ENCODE data around the gene MRPL43.

The MRPL43 gene

GRCh38 chr10:101000915-101001658 is 13.8 kb upstream of the MRPL43 start:
- Histone ChIP-seq H3K36me3 (ENCODE audit: insufficient read depth, insufficient read length, low read length) (peaks cover 47% of the 10 kb centered on the region), H3K4me1 (ENCODE audit: insufficient read depth, insufficient read length) (peaks cover 10% of the 10 kb centered on the region), H3K4me3 (ENCODE audit: insufficient read length, low read depth) (peak overlapping the region; percentile 66), H3K27me3 (ENCODE audit: insufficient read depth, insufficient read length) (no peaks in the 10 kb centered on the region), H3K9ac (ENCODE audit: insufficient read length, low read depth) (peak overlapping the region; percentile 93), H3K9me3 (ENCODE audit: insufficient read depth, low read length) (no peaks in the 10 kb centered on the region)
- no peak for DNase-seq (ENCODE audit: low read depth, low spot score)
- TF ChIP-seq SUZ12 (IDR thresholded peaks at IDR 0.05; ENCODE audit: extremely low read depth, insufficient read depth, insufficient read length) (no peak), ZNF274 (IDR thresholded peaks at IDR 0.05; ENCODE audit: low read depth, low read length) (no peak), YY1 (IDR thresholded peaks at IDR 0.05; ENCODE audit: insufficient read depth, insufficient read length) (no peak)

- no peak for DNase-seq (ENCODE audit: low read depth, low spot score)
- H3K27me3 ChIP-seq (ENCODE audit: insufficient read depth, insufficient read length): no peaks in the 10 kb centered on the region
- peaks cover 12% of the 10 kb centered on the region for H3K4me1 ChIP-seq (ENCODE audit: insufficient read depth, insufficient read length)
- H3K4me3 ChIP-seq (ENCODE audit: insufficient read length, low read depth): peak overlapping the region; percentile 66
- H3K9ac ChIP-seq (ENCODE audit: insufficient read length, low read depth): peak overlapping the region; percentile 93
- no peaks in the 10 kb centered on the region for H3K9me3 ChIP-seq (ENCODE audit: insufficient read depth, low read length)
- no peak for TF ChIP-seq SUZ12 (IDR thresholded peaks at IDR 0.05; ENCODE audit: extremely low read depth, insufficient read depth, insufficient read length)
- no peak for TF ChIP-seq YY1 (IDR thresholded peaks at IDR 0.05; ENCODE audit: insufficient read depth, insufficient read length)
- no peak for TF ChIP-seq ZNF274 (IDR thresholded peaks at IDR 0.05; ENCODE audit: low read depth, low read length)
- peaks cover 40% of the 10 kb centered on the region for H3K36me3 ChIP-seq (ENCODE audit: insufficient read depth, insufficient read length, low read length)
Observed at GRCh38 chr10:101000127-101000914, 13.0 kb upstream of the MRPL43 start.

GRCh38 chr10:100999742-101000126 is 12.4 kb upstream of the MRPL43 start, which contains the start of gene LZTS2:
Gene LZTS2, plus strand, starts transcription at chr10:100999808. Its CDS starts 2,731 bp downstream, at chr10:101002539.
- no peaks in the 10 kb centered on the region for H3K9me3 ChIP-seq (ENCODE audit: insufficient read depth, low read length)
- peak within 1 kb of the TSS; percentile 66 for H3K4me3 ChIP-seq (ENCODE audit: insufficient read length, low read depth)
- no peaks in the 10 kb centered on the region for H3K27me3 ChIP-seq (ENCODE audit: insufficient read depth, insufficient read length)
- peaks cover 37% of the 10 kb centered on the region for H3K36me3 ChIP-seq (ENCODE audit: insufficient read depth, insufficient read length, low read length)
- peaks cover 12% of the 10 kb centered on the region for H3K4me1 ChIP-seq (ENCODE audit: insufficient read depth, insufficient read length)
- peak within 1 kb of the TSS; percentile 93 for H3K9ac ChIP-seq (ENCODE audit: insufficient read length, low read depth)
- no peak for DNase-seq (ENCODE audit: low read depth, low spot score)
- TF ChIP-seq ZNF274 (IDR thresholded peaks at IDR 0.05; ENCODE audit: low read depth, low read length) (no peak), SUZ12 (IDR thresholded peaks at IDR 0.05; ENCODE audit: extremely low read depth, insufficient read depth, insufficient read length) (no peak), YY1 (IDR thresholded peaks at IDR 0.05; ENCODE audit: insufficient read depth, insufficient read length) (no peak)

GRCh38 chr10:100998991-100999741 is 11.9 kb upstream of the MRPL43 start:
- no peak for TF ChIP-seq YY1 (IDR thresholded peaks at IDR 0.05; ENCODE audit: insufficient read depth, insufficient read length)
- TF ChIP-seq ZNF274 (IDR thresholded peaks at IDR 0.05; ENCODE audit: low read depth, low read length): no peak
- TF ChIP-seq SUZ12 (IDR thresholded peaks at IDR 0.05; ENCODE audit: extremely low read depth, insufficient read depth, insufficient read length): no peak
- H3K36me3 ChIP-seq (ENCODE audit: insufficient read depth, insufficient read length, low read length): peaks cover 38% of the 10 kb centered on the region
- peak overlapping the region; percentile 66 for H3K4me3 ChIP-seq (ENCODE audit: insufficient read length, low read depth)
- no peaks in the 10 kb centered on the region for H3K27me3 ChIP-seq (ENCODE audit: insufficient read depth, insufficient read length)
- H3K4me1 ChIP-seq (ENCODE audit: insufficient read depth, insufficient read length): peaks cover 12% of the 10 kb centered on the region
- H3K9ac ChIP-seq (ENCODE audit: insufficient read length, low read depth): peak overlapping the region; percentile 91
- no peaks in the 10 kb centered on the region for H3K9me3 ChIP-seq (ENCODE audit: insufficient read depth, low read length)
- DNase-seq (ENCODE audit: low read depth, low spot score): no peak

GRCh38 chr10:100998183-100998990 is 11.1 kb upstream of the MRPL43 start:
- H3K4me3 ChIP-seq (ENCODE audit: insufficient read length, low read depth): peak overlapping the region; percentile 66
- H3K27me3 ChIP-seq (ENCODE audit: insufficient read depth, insufficient read length): no peaks in the 10 kb centered on the region
- peaks cover 12% of the 10 kb centered on the region for H3K4me1 ChIP-seq (ENCODE audit: insufficient read depth, insufficient read length)
- H3K36me3 ChIP-seq (ENCODE audit: insufficient read depth, insufficient read length, low read length): peaks cover 38% of the 10 kb centered on the region
- peak overlapping the region; percentile 91 for H3K9ac ChIP-seq (ENCODE audit: insufficient read length, low read depth)
- no peak for DNase-seq (ENCODE audit: low read depth, low spot score)
- TF ChIP-seq SUZ12 (IDR thresholded peaks at IDR 0.05; ENCODE audit: extremely low read depth, insufficient read depth, insufficient read length): no peak
- no peak for TF ChIP-seq ZNF274 (IDR thresholded peaks at IDR 0.05; ENCODE audit: low read depth, low read length)
- TF ChIP-seq YY1 (IDR thresholded peaks at IDR 0.05; ENCODE audit: insufficient read depth, insufficient read length): no peak
- H3K9me3 ChIP-seq (ENCODE audit: insufficient read depth, low read length): no peaks in the 10 kb centered on the region

- TF ChIP-seq SUZ12 (IDR thresholded peaks at IDR 0.05; ENCODE audit: extremely low read depth, insufficient read depth, insufficient read length): no peak
- TF ChIP-seq YY1 (IDR thresholded peaks at IDR 0.05; ENCODE audit: insufficient read depth, insufficient read length): no peak
- TF ChIP-seq ZNF274 (IDR thresholded peaks at IDR 0.05; ENCODE audit: low read depth, low read length): no peak
- H3K4me1 ChIP-seq (ENCODE audit: insufficient read depth, insufficient read length): peaks cover 12% of the 10 kb centered on the region
- peak; percentile 68 for DNase-seq (ENCODE audit: low read depth, low spot score)
Observed at GRCh38 chr10:100997360-100998182, 10.3 kb upstream of the MRPL43 start.

More at GRCh38 chr10:100997360-100998182, 10.3 kb upstream of the MRPL43 start:
- Histone ChIP-seq H3K36me3 (ENCODE audit: insufficient read depth, insufficient read length, low read length) (peaks cover 37% of the 10 kb centered on the region), H3K4me3 (ENCODE audit: insufficient read length, low read depth) (peak overlapping the region; percentile 66), H3K9ac (ENCODE audit: insufficient read length, low read depth) (peak overlapping the region; percentile 91), H3K27me3 (ENCODE audit: insufficient read depth, insufficient read length) (no peaks in the 10 kb centered on the region), H3K9me3 (ENCODE audit: insufficient read depth, low read length) (no peaks in the 10 kb centered on the region)
